Measurements from ENCODE around the gene PSMF1.

PSMF1 gene

DNA sequence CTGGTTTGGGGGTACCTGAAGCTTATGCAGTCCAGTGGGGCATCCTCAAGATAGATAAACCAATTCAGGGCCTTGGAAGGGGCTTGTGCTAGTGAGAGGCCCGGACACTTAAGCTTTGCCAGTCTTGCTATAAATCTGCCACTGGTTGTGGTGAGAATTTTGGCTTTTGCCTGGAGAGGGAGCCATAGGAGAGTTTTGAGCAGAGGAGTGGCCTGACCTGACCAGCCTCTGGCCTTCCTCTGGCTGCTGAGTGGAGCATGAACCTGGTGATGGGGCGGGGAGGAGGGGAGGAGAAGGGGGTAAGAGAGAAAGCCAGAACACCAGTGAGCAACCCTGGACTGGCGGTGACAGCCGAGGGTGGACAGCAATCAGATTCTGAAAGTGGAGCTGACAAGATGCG, 59.3 kb downstream of the PSMF1 start:
- no peak for DNase-seq (ENCODE audit: low read depth)
- no peak overlapping the region for H3K4me3 ChIP-seq (ENCODE audit: control insufficient read depth, low read depth, low read length)
- TF ChIP-seq, protein P1, sequence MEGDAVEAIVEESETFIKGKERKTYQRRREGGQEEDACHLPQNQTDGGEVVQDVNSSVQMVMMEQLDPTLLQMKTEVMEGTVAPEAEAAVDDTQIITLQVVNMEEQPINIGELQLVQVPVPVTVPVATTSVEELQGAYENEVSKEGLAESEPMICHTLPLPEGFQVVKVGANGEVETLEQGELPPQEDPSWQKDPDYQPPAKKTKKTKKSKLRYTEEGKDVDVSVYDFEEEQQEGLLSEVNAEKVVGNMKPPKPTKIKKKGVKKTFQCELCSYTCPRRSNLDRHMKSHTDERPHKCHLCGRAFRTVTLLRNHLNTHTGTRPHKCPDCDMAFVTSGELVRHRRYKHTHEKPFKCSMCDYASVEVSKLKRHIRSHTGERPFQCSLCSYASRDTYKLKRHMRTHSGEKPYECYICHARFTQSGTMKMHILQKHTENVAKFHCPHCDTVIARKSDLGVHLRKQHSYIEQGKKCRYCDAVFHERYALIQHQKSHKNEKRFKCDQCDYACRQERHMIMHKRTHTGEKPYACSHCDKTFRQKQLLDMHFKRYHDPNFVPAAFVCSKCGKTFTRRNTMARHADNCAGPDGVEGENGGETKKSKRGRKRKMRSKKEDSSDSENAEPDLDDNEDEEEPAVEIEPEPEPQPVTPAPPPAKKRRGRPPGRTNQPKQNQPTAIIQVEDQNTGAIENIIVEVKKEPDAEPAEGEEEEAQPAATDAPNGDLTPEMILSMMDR (IDR thresholded peaks at IDR 0.05; ENCODE audit: control insufficient read depth, insufficient read depth, low read depth, low read length, missing control alignments) = peak; percentile 4

DNA sequence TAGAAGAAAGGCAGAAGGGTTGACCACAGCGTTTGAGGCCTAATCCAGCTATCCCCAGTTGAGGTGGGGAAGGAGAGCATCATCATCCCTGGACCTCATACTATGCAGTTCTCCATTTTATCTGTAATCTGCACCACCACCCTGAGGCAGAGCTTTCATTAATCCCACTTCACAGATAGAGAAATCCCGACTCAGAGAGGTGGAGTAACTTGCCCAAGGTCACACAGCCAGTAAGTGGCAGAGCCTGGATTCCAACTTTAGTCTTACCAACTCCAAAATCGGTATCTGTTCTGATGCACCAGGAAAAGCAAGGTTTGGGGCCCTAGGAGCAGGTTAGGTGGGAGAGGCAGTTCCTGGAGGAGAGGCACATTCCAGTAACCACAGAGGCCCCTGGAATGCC, 59.7 kb downstream of the PSMF1 start:
- H3K4me3 ChIP-seq (ENCODE audit: control insufficient read depth, low read depth, low read length) = no peak overlapping the region
- TF ChIP-seq, protein P1 (IDR thresholded peaks at IDR 0.05; ENCODE audit: control insufficient read depth, insufficient read depth, low read depth, low read length, missing control alignments) = no peak
- DNase-seq (ENCODE audit: low read depth) = no peak

DNA sequence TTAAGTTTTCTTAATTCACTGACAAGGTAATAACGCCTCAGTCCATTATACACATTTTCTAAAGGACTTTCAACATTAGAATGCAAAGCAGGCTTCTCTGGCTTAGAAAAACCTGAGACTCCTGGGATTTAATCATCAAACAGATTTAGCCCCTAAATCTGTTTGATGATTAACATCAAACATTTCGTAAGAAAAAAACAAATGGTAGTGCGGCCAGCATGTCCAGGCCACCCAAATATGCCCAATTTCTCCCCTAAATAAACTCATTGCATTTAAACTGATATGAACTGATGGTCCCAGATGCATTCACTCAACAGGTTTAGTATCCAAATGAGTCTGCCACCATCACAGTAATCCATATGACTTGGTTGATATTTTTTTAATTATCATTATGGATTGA, 60.2 kb downstream of the PSMF1 start:
- no peak for DNase-seq (ENCODE audit: low read depth)
- no peak overlapping the region for H3K4me3 ChIP-seq (ENCODE audit: control insufficient read depth, low read depth, low read length)
- TF ChIP-seq, protein P1 (IDR thresholded peaks at IDR 0.05; ENCODE audit: control insufficient read depth, insufficient read depth, low read depth, low read length, missing control alignments) = no peak

DNA sequence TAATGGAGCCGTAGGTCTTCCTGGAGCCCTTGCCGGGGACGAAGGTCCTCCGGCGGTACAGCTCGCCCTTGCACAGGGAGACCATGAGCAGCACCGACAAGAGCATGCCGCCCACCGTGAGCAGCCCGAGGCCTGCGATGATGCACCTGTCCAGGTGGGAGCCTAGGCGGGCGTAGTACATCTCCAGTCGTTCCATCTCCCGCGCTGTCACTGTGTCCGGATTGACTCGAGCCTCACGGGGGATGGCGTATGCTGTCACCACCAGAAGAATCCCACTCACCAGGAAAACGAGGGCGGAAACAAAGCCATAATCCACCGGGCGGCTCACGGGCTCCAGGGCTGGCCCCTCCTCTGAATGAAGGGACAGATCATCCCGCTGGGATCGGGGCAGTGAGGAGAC, 62.5 kb downstream of the PSMF1 start:
- TF ChIP-seq, protein P1 (IDR thresholded peaks at IDR 0.05; ENCODE audit: control insufficient read depth, insufficient read depth, low read depth, low read length, missing control alignments) = no peak
- no peak for DNase-seq (ENCODE audit: low read depth)
- H3K4me3 ChIP-seq (ENCODE audit: control insufficient read depth, low read depth, low read length) = no peak overlapping the region

DNA sequence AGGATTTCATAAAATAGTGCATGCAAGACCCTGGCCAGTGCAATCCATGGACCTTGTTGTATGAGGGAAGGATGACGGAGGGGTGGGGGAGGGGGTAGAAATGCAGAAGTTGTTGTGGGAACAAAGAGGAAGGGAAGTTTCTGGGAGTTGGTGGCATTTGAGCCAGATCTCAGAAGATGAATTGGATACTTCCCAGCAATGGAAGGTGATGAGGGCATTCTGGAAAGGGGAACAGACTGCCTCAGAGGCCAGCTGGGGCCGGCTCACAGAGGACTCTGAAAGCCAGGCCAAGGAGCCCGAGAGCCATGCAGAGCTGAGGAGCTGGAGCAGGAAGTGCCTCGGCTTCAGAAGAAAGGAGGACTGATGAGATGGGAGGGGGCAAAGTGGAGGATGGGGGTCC, 63.7 kb downstream of the PSMF1 start:
- H3K4me3 ChIP-seq (ENCODE audit: control insufficient read depth, low read depth, low read length) = no peak overlapping the region
- TF ChIP-seq, protein P1 (IDR thresholded peaks at IDR 0.05; ENCODE audit: control insufficient read depth, insufficient read depth, low read depth, low read length, missing control alignments) = no peak

DNA sequence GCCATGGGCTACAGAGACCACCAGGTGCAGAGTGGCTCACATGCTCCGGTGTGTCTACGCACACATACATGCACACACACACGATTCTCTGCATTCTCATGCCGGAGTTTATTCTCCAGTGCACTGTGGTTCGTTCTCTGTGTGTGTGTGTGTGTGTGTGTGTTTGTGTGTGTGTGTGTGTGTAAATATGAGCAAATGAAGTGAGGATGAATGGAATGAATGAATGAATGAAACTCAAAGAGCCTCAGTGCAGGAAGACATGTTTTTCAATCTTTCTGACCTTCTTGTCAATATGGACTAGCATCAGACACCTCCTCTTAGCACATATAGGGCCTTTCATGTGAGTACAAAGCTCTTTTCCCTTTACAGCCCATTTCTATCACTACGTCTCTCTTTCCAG, 64.8 kb downstream of the PSMF1 start:
- TF ChIP-seq, protein P1 (IDR thresholded peaks at IDR 0.05; ENCODE audit: control insufficient read depth, insufficient read depth, low read depth, low read length, missing control alignments) = no peak
- no peak for DNase-seq (ENCODE audit: low read depth)
- H3K4me3 ChIP-seq (ENCODE audit: control insufficient read depth, low read depth, low read length) = no peak overlapping the region

More for the DNA sequence above, 63.7 kb downstream of the PSMF1 start:
- DNase-seq (ENCODE audit: low read depth) = no peak

DNA sequence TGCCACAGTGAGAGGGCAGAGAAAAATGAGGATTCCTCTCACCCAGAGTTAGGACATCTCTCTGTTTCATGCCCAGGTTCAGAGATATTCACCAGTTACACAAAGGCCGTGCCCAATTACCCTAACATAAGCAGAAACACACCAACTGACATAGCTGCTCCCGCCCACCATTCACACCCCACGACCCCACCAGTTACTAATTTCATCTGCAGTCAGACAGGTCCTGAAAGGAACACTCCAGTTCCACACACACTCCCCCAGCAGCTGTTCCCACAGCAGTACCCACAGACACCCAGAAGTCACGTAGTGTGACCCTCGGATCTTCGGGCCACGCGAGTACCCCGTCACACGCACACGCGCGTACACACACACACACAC, 65.8 kb downstream of the PSMF1 start:
- no peak for DNase-seq (ENCODE audit: low read depth)
- TF ChIP-seq, protein P1 (IDR thresholded peaks at IDR 0.05; ENCODE audit: control insufficient read depth, insufficient read depth, low read depth, low read length, missing control alignments) = no peak
- no peak overlapping the region for H3K4me3 ChIP-seq (ENCODE audit: control insufficient read depth, low read depth, low read length)

All from AG09309 (cell line).